Gastrocnemius medialis (tissue), 4 donors: ENCODE measurements around the gene DPEP1.

Source experiments
- POLR2A ChIP-seq, 2 donors: fragments of 450-650 bp; IDR thresholded peaks; one replicate each; pipeline ENCODE4 v1.6.1; 2017; ENCODE audit warnings: antibody characterized with exemption in 2 of 2, mild to moderate bottlenecking in 2 of 2, moderate library complexity in 2 of 2
- TF ChIP-seq, protein P1 (sequence below), 5 experiments: fragments of 450-650 bp in 3 of 5; fragments of 200-600 bp in 2 of 5; sonication (generic) in 2 of 5; IDR thresholded peaks in 4 of 5; conservative IDR thresholded peaks in 1 of 5; 1 replicate in 4 of 5; 2 replicates in 1 of 5; pipeline ENCODE4 v1.5.1; 2016 to 2019; ENCODE audit warnings: antibody characterized with exemption in 5 of 5, mild to moderate bottlenecking in 3 of 5, moderate library complexity in 3 of 5

DNA sequence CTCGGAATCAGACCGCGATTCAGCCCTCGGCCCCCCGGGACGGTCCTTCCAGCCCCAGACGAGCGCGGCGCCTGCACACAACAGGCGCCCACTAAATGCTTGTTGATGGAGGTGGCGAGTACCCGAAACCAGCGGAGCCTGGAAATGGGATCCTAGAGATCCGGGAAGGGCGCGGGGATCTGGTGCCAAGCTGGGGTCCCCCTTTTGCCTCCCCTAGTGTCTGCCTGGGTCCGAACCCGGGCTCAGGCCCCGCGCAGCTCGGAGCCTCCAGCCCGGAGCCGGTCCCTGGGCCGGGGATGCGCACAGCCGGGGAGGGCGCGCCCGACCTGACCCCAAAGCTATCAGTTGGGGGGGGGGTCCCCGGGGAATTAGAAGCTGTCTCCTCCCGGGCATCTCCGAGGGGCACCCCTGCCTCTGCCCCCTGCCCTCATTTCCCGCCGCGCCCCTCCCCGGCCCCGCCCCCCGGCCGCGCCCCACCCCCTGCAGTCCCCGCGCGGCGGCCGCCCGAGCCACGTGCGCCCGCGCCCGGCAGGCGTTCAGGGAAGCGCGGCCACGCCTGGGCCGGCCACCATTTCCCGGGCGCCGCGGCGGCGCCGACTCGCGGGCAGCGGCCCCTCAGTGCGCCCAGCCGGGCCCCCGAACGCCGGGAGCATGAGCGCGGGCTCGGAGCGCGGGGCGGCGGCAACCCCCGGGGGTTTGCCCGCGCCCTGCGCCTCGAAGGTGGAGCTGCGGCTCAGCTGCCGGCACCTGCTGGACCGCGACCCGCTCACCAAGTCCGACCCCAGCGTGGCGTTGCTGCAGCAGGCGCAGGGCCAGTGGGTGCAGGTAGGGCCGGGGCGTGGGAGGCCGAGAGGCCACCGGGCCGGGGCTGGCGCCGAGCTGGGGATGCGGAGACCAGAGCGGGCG is 37.9 kb upstream of the DPEP1 start, which contains the start of gene CPNE7:
- no peak for TF ChIP-seq POLR2A (IDR thresholded peaks at IDR 0.05)
- TF ChIP-seq, protein P1, sequence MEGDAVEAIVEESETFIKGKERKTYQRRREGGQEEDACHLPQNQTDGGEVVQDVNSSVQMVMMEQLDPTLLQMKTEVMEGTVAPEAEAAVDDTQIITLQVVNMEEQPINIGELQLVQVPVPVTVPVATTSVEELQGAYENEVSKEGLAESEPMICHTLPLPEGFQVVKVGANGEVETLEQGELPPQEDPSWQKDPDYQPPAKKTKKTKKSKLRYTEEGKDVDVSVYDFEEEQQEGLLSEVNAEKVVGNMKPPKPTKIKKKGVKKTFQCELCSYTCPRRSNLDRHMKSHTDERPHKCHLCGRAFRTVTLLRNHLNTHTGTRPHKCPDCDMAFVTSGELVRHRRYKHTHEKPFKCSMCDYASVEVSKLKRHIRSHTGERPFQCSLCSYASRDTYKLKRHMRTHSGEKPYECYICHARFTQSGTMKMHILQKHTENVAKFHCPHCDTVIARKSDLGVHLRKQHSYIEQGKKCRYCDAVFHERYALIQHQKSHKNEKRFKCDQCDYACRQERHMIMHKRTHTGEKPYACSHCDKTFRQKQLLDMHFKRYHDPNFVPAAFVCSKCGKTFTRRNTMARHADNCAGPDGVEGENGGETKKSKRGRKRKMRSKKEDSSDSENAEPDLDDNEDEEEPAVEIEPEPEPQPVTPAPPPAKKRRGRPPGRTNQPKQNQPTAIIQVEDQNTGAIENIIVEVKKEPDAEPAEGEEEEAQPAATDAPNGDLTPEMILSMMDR (IDR thresholded peaks at IDR 0.05 in 4 of 5, conservative IDR thresholded peaks at IDR 0.05 in 1 of 5) = no peak
